T-helper 2 cell (primary cell): Measurements from ENCODE around the gene SNX13.

ENCODE experiments used
- DNase-seq, 5 experiments: peaks; one replicate each; pipeline versions ENCODE4 v3.0.0 to v3.0.0-alpha.2; 2012 to 2022
- total RNA-seq, 2 donors: gene quantifications; one replicate each; lab custom pipeline; 2026; lab: John Stamatoyannopoulos, UW

Gene SNX13
- 56.1 to 62.6 reads per million in 2 donors for total RNA-seq

GRCh38 chr7:17940302-17940883 is at the start of gene SNX13:
Gene SNX13 (minus strand): TSS chr7:17940494. CDS start chr7:17940295, 199 bp downstream.
- DNase-seq: peak; percentile 82 to 94 (median 85)

- no peak for DNase-seq
These were observed 49.3 kb upstream of the SNX13 start for GRCh38 chr7:17989546-17989945.

- DNase-seq: no peak
These were observed 48.6 kb upstream of the SNX13 start for GRCh38 chr7:17988858-17989257.

GRCh38 chr7:17988141-17988540 is 47.8 kb upstream of the SNX13 start:
- no peak for DNase-seq

- no peak for DNase-seq
These were observed 46.6 kb upstream of the SNX13 start for GRCh38 chr7:17986851-17987250.

- no peak for DNase-seq
These were observed 45.4 kb upstream of the SNX13 start for GRCh38 chr7:17985473-17986239.

- no peak for DNase-seq
These were observed 44.0 kb upstream of the SNX13 start for GRCh38 chr7:17984288-17984687.

GRCh38 chr7:17983221-17984062 is 43.1 kb upstream of the SNX13 start:
- no peak for DNase-seq

- no peak for DNase-seq
These were observed 36.7 kb upstream of the SNX13 start for GRCh38 chr7:17976952-17977351.

- no peak for DNase-seq
These were observed 31.1 kb upstream of the SNX13 start for GRCh38 chr7:17971411-17971810.

- DNase-seq: no peak
These were observed 28.8 kb upstream of the SNX13 start for GRCh38 chr7:17968791-17969715.

- DNase-seq: no peak
These were observed 26.4 kb upstream of the SNX13 start for GRCh38 chr7:17966706-17967105.

- no peak for DNase-seq
These were observed 25.3 kb upstream of the SNX13 start for GRCh38 chr7:17965603-17966002.

- no peak for DNase-seq
These were observed 23.0 kb upstream of the SNX13 start for GRCh38 chr7:17963281-17963680.

- DNase-seq: no peak
These were observed 22.4 kb upstream of the SNX13 start for GRCh38 chr7:17962652-17963051.

- no peak for DNase-seq
These were observed 17.6 kb upstream of the SNX13 start for GRCh38 chr7:17957871-17958270.

GRCh38 chr7:17952387-17952786 is 12.1 kb upstream of the SNX13 start:
- peak in 1 of 5 experiments; percentile 86 for DNase-seq

GRCh38 chr7:17951742-17952254 is 11.5 kb upstream of the SNX13 start:
- peak in 1 of 5 experiments; percentile 33 for DNase-seq

- no peak for DNase-seq
These were observed 8.4 kb upstream of the SNX13 start for GRCh38 chr7:17948526-17949238.

- DNase-seq: no peak
These were observed 7.3 kb upstream of the SNX13 start for GRCh38 chr7:17947620-17948019.

- DNase-seq: peak in 1 of 5 experiments; percentile 45
These were observed 6.3 kb upstream of the SNX13 start for GRCh38 chr7:17946591-17946990.
